Stimulated activated CD8-positive, alpha-beta memory T cell treated with anti-CD3 and anti-CD28 coated beads, Interleukin-7, amount 100 ng/mL, for 24 hours (primary cell): ENCODE measurements around the gene P2RY14.
A peak's percentile ranks its signal among the peaks of the same experiment; 100 is the strongest.
"Not testable (repeated sequence)": the region's sequence is repeated elsewhere in the genome, so short reads cannot be mapped to it uniquely, and the experiment has no call there.

Experiments used
- DNase-seq: peaks from one replicate; pipeline ENCODE4 v3.0.0-alpha.2; 2020; ENCODE audit warnings: low read depth

The P2RY14 gene

GRCh38 chr3:151262871-151263525 lies 15.3 kb downstream of the P2RY14 start:
- no peak for DNase-seq

- DNase-seq = no peak
These were observed 18.7 kb downstream of the P2RY14 start for GRCh38 chr3:151259664-151260063.

GRCh38 chr3:151256749-151257148 lies 21.6 kb downstream of the P2RY14 start:
- DNase-seq = no peak

DNA sequence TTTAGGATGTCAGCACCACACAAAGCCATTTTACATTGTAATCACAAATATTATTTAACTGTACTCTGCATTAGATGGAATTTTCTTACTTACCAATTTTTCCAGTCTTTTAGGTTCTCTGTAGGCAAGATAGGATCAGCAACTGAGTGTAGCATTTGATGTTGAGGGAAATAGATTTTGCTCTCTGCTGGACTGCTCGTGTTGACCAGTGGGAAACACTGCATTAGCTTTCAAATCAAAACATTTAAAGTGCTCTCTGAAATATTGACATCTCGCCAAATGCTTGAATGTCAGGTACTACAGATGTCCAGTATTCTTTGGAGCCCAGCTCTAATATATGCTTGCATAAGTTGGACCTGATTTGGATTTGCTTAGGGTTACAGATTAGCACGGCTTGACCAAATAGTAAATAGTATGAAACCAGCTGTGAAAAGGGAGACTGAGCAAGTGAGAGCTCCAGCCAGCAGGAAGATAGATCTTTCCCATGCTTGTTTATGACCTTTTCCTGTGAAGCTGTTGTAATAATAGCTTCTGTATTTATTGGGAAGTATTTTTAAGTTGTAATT lies 29.5 kb downstream of the P2RY14 start:
- no peak for DNase-seq

DNA sequence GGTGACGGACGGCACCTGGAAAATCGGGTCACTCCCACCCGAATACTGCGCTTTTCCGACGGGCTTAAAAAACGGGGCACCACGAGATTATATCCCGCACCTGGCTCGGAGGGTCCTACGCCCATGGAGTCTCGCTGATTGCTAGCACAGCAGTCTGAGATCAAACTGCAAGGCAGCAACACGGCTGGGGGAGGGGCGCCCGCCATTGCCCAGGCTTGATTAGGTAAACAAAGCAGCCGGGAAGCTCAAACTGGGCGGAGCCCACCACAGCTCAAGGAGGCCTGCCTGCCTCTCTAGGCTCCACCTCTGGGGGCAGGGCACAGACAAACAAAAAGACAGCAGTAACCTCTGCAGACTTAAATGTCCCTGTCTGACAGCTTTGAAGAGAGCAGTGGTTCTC lies 36.3 kb downstream of the P2RY14 start:
- DNase-seq = not testable (repeated sequence)

DNA sequence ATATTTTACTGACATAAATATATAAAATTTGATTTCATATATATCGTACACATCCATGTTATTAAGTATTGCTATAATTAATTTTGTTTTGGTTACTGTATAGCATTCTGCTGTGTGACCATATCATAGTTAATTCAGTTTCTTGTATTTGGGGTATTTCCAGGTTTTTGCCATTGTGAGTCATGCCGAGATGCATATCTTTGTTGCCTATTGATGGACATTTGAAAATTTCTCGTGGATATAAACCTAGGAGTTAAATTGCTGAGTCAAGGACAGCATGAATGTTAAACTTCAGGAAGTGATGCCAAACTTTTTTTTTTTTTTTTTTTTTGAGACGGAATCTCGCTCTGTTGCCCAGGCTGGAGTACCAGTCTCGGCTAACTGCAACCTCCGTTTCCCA lies 41.6 kb downstream of the P2RY14 start:
- no peak for DNase-seq

GRCh38 chr3:151236316-151236715 lies 42.0 kb downstream of the P2RY14 start:
- no peak for DNase-seq

- DNase-seq = no peak
These were observed 43.5 kb downstream of the P2RY14 start for GRCh38 chr3:151234825-151235224.

DNA sequence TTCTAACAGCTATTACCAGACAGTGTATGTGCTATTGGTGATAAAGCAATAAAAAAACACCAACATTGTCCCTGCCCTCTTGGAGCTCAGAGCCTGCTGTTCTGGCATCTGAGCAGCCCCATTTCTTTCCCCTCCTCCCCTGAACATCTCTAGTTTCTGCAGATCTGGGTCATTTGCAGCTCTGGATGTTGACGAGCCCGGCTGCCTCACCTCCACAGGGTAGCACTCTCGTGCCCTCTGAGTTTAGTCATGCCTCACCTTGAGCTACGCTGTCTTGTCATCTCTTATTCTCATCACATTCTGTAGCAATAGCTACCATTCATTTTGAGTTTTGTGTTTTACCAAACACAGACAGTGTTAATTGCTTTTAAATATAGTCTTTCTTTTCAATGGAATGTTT lies 45.4 kb downstream of the P2RY14 start:
- no peak for DNase-seq

GRCh38 chr3:151232403-151232802 lies 45.9 kb downstream of the P2RY14 start:
- DNase-seq = not testable (repeated sequence)

DNA sequence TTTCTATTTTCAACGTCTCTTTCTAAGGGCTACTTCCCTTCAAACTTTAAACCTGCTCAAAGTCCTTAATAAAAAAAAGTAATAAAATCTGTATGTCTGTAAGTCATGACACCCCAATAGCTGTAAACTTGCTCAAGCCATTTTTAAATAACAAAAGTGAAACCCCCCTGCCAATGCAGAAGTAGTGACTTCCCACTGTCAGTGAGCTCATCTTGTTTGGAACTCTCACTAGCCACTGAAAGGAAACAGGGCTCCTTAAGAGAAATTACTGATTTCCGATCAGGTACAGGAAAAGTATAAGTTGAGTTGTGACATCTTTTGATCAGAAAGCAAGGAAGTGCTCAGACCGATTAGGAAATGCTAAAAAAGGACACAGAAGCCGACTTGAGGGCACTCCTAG lies 47.7 kb downstream of the P2RY14 start:
- DNase-seq = no peak

- DNase-seq = no peak
These were observed 49.7 kb downstream of the P2RY14 start for GRCh38 chr3:151228666-151229040.

DNA sequence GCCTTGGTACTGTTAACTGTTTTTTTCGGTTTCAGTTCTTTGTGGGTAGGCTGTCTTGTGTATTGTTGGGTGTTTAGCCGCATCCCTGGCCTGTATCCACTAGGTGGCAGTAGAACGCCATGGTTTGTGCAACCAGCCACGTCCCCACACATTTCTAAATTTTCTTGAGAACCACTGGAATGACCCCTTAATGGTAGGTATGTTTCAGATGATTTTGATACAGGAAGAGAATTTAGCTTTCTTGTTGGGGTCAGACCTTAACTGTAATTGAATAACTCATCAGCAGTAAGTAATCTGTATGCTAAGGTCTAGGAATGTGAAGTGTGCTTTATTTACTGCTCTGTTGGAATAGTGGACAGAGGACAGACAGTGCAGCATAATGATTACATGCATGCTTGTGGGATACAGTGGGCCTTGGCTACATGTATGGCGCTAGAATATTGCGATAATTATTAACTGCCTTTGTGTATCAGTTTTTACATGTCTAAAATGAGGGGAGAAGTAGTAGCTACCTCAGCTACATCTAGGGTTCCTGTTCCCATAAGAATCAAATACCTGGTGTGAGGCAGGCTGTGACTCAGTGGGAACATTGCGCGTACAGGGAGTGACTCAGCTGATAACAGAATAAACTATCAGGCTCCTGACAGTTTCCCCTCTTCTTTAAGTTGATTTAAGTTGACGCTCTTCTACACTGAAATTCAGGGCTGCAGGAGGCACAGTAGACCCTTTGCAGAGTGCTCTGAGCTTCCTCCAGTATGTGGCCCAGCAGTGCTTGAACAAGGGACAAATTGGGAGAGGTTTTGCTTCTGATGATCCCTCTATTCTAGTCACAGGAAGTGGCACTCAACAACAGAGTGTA lies 50.3 kb downstream of the P2RY14 start:
- peak; percentile 53 for DNase-seq

- DNase-seq = no peak
These were observed 51.0 kb downstream of the P2RY14 start for GRCh38 chr3:151227266-151227806.

DNA sequence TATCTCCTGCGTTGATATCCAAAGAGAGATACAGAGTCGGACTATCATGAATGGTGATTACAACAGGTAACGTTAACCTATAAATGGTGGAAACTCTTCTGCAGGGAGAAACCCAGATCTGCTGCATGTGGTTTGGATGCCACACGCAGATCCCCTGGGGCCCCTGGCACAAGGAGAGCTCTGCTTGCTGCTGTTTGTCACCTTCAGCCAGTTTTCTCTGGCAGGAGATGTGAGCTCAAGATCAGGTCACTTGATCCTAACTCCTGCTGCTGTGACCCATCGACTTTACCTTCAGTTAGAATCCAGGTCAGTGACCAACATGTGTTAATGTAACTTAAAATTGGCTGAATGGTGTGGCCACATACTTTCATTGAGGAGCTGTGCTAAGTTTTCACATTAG lies 51.5 kb downstream of the P2RY14 start:
- DNase-seq = no peak

GRCh38 chr3:151226088-151226563 lies 52.2 kb downstream of the P2RY14 start:
- DNase-seq = no peak

- DNase-seq = no peak
These were observed 53.0 kb downstream of the P2RY14 start for GRCh38 chr3:151225040-151225975.

- DNase-seq = no peak
These were observed 54.0 kb downstream of the P2RY14 start for GRCh38 chr3:151224268-151224866.

GRCh38 chr3:151219056-151219455 lies 59.3 kb downstream of the P2RY14 start:
- no peak for DNase-seq

DNA sequence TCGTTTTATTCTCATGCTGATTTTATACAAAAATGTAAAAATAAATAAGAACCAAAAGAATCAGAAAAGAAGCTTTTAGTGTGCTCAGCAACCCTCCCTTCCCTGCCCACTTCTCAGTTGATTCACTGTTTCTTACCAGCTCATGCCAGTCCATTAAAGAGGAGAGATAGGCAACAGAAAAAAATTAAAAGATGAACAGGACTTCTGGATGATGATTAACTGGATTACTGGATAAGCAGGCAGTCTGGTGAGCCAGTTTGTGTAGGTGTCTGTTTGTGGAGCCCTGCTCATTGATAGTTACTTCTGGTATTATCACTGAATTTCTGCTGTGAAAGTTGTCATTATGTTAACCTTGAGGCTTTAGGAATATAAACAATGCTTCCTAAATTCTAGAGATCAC lies 60.2 kb downstream of the P2RY14 start:
- DNase-seq = no peak
